MM.1S (cell line): ENCODE data around the gene KCND3.

ENCODE experiments used
- EZH2phosphoT487 ChIP-seq: fragments of 300-600 bp; sonication (generic); IDR thresholded peaks from 2 replicates; pipeline ENCODE4 v1.6.1; 2018; ENCODE audit warnings: antibody characterized with exemption, low read length
- TF ChIP-seq, protein P1 (sequence below): fragments of 300-600 bp; sonication (generic); IDR thresholded peaks from 2 replicates; pipeline ENCODE4 v1.5.1; 2016; ENCODE audit warnings: antibody characterized with exemption, low read length, mixed read lengths

DNA sequence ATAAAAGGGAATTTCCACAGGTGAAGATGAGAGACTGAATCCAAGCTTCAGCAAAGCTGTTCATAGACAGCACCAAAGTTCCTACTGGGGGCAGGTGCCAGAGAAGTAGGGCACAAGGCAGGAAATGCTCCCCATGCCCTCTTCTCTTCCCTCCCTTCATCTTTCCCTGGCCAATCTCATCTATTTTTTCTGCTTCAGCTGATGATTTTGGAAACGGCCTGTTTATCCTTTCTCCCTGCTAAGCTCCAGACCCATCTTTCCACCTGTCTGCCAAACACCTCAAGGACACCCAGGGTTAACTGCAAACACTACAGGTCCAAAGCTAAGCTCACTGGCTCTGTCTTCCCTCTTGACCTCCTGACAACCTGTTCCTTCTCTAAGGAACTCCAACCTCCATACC, 18.1 kb downstream of the KCND3 start:
- TF ChIP-seq, protein P1, sequence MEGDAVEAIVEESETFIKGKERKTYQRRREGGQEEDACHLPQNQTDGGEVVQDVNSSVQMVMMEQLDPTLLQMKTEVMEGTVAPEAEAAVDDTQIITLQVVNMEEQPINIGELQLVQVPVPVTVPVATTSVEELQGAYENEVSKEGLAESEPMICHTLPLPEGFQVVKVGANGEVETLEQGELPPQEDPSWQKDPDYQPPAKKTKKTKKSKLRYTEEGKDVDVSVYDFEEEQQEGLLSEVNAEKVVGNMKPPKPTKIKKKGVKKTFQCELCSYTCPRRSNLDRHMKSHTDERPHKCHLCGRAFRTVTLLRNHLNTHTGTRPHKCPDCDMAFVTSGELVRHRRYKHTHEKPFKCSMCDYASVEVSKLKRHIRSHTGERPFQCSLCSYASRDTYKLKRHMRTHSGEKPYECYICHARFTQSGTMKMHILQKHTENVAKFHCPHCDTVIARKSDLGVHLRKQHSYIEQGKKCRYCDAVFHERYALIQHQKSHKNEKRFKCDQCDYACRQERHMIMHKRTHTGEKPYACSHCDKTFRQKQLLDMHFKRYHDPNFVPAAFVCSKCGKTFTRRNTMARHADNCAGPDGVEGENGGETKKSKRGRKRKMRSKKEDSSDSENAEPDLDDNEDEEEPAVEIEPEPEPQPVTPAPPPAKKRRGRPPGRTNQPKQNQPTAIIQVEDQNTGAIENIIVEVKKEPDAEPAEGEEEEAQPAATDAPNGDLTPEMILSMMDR, result no peak
- TF ChIP-seq EZH2phosphoT487, result no peak
